GM21390 (cell line): ENCODE results near the gene PARP12.

ENCODE experiments used
- ATAC-seq: cut with Tn5 transposase; IDR thresholded peaks from one replicate; pipeline ENCODE4 v1.9.1; 2021; ENCODE audit not compliant: unreplicated experiment

The PARP12 gene

DNA sequence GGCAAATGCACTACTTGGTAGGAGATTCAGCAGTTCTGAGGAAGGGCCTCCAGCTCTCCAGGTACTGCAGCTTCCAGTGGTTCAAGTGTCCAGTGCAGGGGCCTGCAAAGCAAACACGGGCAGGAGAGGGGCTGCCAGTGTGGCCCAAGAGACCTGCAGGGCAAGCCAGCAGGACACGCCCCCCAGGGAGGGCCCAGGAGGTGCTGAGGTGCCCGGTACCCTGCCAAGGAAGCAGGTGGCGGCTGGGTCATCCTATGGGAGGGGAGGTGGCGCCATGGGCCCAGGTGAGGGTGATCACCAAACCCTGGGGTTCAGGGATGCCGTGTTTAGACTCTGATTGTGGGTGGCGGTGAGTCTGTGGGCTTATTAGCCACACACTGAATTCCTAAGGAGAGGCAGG, 45.7 kb downstream of the PARP12 start:
- ATAC-seq, result no peak

DNA sequence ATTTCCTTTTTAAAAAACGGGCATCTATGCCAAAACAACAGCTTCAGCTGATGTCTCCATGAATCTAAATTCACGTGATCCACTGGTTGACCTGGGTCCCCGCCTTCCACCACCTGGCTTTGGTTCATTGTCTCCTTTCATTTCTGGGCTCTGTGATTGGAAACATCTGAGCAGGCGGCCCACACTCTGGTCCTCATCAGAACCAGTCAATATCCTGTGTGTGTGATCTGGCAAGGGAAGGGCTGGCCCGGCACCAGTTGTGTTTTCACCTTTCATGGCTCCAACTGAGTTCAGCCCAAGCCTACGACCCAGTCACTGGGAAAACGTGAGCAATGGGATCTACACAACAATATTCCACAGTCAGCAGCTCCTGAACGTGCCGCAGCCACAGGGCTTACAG, 46.2 kb downstream of the PARP12 start:
- no peak for ATAC-seq

DNA sequence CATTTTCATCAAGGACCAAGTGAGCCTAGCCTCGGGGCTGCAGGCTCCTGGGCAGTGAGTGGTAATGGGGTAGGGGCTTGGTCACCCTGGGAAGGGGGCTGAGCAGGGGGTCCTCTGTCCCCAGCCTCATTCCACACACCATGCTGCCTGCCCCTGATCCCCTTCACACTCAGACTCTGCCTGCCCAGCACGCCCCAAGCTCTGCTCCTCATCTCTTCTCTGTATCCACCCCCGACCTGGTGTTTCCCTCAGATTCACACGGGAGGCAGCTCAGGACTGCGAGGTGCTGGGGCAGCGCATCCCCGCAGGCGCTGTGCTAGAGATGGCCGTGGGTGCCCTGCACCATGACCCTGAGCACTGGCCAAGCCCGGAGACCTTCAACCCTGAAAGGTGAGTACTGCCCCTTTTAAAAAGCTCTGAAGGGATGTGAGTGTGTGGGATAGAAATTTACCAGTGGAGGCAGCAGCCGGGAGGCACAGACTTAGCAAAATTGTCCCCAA, 47.2 kb downstream of the PARP12 start:
- no peak for ATAC-seq

DNA sequence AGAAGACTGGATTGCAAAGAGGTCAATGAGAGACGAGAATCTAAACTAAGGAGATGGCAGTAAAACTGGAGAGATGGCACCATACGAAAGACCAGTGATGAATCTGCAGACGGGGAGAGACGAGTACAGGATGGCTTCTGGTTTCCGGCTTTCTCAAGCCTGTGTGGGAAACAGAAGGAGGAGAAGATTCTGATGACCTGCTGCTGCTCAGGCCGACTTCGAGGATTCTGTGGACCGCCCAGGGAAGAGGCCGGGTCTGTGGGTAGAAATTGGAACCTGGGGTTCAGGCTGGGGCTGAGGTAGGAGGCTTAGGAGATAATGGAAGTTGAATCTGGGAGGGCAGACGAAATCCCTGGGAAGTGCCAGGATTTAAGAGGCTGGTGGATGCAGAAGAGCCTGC, 48.6 kb downstream of the PARP12 start:
- ATAC-seq, result no peak

DNA sequence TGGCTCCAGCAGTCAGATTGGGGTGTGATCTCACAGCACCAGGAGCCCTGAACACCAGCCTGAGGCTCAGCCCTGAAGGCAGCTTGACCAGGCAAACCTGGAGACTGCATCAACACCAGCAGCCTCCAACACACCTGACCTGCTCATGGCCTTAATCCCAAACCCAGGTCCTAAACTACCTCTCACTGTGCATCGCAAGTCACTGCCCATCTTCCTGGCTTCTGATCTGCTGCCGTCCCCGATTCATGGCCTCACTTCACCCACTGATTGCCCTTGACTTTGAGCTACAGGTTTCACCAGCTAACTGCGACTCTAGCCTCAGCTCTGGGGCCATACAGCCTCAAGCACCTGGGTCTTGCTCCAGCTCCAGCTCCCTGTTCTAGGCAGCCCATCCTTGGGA, 49.1 kb downstream of the PARP12 start:
- no peak for ATAC-seq

DNA sequence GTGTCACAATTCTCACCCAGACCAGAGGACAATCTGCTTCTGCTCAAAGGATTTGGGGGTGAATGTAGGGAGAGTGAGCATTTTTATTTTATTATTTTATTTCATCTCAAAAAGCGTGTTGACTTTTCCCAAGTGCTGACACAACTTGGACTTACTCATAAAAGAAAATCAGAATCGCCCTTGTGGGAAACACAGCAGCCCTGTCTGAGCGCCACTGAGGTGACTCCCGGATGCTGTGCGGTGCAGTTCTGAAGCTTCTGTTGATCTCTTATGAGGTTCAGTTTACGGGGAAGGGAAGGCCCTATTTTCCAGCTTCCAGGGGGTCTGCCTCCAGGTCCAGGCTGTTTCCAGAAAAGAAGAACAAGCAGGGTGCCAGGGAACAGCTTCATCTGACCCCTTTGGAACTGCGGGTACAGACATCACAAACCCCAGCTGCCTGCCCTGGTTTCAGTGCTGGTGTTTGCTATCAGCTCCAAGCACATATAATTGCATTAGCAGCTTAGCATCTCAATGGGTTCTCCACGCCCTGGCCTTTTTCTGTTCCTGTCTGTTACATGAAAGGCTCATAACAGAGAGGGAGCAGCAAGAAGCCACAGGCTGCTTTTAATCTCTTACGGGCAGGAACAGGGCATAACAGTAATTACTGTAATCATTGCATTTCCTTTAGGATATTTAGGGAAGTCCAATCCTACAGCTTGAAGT, 52.4 kb downstream of the PARP12 start:
- ATAC-seq, result no peak

DNA sequence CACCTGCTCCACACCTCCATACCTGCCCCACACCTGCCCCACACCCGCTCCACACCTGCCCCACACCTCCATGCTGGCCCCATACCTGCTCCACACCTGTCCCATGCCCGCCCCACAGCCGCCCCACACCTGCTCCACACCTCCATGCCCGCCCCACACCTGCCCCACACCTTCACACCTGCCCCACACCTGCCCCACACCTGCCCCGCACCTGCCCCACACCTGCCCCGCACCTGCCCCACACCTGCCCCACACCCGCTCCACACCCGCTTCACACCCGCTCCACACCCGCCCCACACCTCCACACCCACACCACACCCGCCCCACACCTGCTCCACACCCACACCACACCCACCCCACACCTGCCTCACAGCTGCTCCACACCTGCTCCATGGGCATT, 53.0 kb downstream of the PARP12 start:
- no peak for ATAC-seq

DNA sequence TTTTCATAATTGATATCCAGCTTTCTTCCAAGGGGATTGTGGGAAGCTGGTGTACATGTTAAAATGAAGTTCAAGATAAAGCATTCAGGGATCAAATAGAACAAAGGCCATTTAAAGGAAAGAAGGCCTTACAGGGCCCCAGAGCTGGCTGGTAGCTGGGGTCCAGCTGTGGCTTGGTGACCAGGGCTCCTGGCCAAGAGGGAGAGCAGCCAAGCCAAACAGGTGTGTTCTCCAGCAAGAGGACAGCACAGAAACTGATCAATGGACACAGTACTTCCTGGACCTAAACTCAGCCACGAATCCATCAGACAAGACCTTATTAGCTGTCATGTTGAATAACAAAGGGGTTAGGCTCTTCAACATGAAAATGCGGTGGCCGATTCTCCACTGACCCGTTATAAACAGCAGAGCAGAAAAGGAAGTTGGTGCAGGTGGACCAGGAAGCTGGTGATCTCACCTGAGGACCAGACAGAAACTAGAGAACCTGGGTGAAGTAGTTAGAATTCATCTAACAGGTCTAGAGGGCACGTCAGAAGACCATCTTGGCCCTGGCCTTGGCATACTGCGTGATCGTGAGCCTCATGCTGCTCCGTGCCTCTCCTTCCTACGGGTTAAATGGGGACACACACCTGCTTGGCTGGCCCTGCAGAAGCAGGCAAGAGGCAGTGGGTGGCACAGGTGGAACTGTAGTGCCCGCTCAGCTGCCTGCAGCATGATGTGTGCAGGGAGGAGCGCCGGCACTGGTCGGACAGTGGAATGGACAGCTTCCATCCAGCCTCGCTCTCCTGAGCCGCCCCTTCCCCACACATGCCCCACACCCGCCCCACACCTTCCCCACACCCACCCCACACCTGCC, 53.8 kb downstream of the PARP12 start:
- no peak for ATAC-seq

DNA sequence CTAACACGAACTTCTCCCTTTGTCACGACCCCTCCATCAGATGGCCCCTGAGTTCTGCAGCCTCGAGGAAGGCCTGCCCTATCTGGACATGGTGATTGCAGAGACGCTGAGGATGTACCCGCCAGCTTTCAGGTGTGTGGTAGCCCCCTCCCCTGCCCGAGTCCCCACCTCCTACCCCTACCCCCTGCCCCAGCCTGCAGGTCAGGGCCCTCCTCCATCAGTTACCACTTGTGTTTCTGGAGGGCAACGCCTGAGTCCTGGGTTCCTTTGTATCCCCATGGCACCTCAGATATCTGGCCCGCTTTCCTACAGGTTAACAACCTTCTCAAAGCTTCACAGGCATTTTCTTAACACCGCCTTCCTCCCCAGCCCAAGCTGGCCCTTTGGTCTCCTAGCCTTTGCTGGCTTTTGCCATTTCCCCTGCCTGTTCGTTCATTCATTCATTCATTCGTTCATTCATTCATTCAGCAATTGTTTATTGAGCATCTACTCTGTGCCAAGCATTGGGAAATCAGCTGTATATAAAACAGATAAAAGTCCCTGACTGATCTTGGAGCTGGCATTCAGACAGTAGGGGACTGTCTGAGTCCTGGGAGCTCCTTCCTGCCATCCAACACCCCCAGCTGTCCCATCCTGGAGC, 55.6 kb downstream of the PARP12 start:
- no peak for ATAC-seq

DNA sequence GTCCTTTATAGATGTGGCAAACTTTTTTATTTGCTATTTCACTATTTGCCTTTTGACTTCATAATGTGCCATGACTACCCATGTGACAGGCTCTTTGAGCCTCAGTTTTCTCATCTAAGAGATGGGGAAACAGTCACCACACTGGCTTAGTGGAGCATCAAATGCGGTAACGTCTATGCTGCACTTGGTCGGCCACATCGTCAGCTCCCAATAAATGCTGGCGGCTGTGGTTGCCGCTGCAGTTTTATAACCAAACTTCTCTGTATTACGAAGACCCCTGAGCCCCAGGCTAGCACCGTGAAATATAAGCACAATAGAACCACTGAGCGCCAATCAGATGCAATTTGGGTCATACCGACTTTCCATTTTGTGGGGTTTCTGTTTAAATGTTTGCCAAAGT, 56.2 kb downstream of the PARP12 start:
- ATAC-seq, result no peak

DNA sequence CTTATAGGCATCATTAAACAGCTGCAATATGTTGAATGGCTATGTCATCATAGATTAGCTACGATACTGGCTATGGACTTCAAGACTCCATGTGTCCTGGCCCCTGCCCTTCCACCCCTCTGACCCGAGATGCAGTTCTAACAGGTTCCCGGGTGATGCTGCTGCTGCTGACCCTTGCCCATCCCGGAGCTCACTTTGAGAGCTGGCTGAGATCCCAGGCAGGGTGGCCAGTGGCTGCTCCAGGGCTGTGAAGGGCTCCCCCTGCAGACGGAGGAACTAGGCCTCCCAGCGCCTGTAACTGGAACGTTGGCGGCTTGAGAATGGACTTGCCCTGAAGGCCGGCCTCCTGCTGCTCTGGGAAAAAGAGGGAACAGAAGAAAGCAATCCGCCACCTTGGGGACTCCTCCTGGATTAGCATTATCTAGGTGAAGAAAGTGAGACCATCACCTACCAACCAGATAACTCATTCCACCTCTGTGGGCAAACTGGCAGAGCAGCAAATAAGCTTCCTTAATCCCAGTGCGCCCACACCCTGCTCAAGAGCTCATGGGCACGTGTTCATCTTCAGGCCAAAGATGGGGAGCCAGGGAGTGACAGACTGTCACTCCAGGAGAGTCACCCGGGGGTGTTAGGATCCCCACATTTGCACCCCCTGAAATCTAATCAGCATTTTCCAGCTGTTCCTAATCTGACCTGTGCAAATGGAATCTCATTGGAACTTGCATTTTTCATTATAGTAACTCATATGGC, 56.8 kb downstream of the PARP12 start:
- ATAC-seq, result no peak

DNA sequence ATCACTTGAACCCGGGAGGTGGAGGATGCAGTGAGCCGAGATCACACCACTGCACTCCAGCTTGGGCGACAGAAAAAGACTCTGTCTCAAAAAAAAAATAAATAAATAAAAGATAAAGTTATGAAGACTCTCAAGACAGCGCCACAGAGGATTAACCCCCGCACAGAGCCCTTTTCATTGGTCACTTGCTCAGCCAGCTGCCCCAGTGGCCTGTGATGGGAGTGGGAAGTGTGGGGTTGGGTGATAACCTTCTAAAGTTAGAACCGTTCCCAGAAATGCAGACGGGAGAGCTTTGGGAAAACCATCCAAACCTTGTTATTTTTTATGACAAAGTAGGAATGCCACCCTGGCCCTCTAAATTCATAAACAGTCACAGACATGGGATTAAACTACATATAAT, 57.4 kb downstream of the PARP12 start:
- ATAC-seq, result no peak

DNA sequence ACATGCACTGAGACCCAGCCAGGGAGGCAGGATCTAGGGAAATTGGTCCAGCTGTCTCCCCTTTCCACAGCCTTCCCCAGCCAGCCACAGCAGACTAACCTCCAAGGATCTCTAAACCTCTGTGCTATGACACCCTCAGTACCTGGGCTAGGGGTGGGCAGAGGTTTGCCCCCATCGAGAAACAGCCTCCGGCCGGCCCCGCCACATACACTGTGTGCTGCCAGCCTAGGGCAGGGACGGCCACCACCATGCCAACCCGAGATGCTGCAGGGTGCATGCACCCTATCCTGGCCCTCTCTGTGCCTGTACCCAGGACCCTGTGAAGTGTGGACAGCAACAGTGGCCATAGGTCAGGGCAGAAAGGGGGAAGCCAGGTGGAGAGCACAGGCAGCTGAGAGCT, 58.1 kb downstream of the PARP12 start:
- no peak for ATAC-seq

DNA sequence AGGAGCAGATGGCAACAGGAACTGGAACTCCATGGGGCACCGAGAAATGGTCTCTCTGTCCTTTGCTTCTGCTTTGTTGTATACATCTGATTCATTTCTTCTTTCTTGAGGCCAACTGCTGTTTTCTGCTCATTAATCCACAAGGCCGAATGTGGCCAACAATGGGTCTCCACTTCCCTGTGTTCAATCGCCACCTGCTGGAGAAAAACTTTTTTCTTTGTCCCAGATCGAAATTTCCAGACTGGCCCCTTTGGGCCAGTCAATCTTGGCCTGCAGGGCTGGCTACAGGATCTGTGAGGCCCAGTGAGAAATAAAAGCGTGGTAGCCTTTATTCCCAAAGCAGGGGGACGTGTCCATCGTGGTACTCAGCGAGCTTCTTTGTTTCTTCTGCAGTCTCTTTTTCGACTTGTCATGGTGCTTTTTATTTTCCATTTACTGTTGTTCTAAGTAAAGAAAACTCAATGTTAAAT, 58.8 kb downstream of the PARP12 start:
- ATAC-seq, result no peak

DNA sequence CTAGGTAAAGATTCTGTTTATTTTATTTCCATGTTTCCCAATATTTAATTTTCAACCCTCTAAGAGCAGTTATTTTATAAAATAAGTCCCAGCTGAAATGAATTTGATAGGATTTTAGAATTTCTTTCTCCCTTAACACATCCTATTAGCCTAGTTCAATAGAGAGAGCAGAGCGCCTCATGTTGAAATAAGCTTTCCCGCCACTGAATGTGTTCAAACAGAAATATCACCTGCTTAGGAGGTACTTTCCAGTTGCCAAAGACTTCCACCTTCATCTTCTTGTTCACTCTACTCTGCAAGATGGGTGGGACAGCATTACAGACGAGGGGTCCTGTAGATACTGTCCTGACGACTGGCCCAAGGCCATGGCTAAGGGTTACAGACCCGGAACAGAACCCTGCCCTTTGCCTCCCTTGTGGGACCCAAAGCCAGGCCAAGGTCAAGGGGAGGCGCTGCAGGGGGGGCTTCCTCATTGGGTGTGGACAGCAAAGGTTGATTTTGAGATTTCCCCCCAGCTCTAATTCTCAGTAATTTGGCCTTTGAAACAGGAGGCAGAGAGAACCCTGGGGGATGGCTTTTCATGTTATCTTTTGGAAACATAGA, 62.0 kb downstream of the PARP12 start:
- ATAC-seq, result no peak

DNA sequence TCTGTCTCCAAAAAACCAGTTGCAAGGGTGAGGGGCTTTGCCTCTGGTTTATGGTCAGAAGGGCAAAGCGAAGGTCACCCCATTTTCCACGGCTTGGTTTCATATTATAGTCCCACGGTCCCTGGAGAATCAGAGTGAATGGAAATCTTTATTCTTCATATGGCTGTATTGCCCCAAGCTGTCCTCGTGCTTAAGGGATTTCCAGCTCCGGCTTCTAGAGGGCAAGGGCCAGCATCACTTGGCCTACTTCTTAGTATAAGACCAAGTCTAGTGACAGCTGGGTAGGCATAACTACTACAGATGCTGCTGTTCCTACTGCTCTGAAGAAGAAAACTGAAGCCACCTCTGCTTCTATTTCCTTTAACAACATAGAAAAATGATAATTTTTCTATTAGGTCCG, 63.2 kb downstream of the PARP12 start:
- ATAC-seq, result no peak

DNA sequence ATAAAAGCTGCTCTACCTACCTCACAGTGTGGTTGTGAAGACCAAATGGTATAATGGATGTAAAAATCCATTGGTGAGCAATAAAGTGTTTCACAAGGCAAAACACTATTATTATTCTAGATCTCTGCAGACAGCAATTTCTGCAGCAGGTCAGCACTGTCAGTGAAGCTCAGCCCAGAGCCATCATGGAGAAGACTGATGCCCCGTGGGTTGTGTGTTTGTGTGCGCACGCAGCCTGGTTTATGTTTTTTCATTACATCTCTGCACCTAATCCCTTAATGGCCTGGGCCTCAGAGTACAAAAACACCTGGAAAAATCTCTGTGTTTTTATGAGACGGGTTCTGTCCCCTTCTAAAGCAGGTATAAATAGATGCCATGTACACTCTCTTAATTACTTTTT, 64.2 kb downstream of the PARP12 start:
- ATAC-seq, result no peak

DNA sequence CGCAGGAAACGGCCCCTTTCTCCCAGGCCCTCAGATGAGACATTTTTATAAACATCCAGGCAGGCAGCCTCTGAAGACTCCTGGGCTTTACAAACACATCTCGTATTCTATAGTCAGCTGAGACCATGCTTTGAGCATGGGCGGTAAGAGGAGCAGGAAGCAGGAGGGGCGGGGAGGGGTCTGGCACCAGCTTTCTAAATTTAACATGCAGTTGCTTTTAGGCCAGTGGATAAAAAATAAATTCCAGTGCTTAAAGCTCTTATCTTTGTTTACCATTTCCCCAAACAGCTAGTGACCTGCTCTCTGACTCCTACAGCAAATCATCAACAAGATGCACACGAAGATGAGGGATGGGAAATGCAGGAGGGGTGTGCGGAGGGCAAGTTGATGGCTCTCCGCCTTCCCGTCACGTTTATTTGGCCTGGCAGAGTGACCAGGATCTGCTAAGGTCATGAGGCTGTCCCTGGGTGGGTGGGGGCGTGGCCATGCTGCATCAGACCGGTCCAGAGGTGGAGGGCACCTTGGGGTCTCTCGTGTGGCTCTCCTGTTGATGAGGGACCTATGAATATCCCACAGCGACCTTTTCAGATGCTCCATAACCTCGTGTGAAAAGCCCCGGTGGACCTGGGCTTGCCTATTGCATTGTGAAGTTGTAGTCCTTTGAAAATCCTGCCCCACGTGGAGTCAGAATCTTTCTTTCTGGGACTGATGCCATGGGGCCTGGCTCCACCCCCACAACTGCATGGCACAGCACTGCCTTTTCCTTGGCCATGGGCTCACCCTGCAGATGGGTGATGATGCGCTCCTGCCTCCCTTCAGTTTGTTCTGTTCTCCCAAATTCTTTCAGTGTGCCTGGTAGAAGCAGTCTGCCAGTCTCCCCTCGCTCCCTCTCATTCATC, 67.5 kb downstream of the PARP12 start:
- ATAC-seq, result no peak

DNA sequence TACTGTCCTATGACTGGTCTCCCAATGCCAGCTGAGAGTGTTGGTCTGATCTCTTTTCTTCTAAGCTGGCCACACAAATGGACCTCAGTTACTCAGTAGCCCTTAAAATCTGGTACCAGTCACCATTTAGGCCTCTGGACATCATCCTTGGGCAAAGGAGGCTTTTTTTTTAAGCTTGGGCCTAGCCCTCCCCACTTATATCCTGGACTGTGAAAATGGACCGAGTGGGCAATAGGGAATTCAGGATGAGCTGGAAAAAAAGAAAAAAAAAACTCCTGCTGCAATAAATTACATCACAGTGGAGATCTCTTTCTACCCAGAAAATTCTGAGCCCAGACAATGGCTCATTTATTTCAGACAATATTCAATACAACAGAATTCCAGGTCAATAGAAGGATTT, 68.4 kb downstream of the PARP12 start:
- ATAC-seq, result no peak

DNA sequence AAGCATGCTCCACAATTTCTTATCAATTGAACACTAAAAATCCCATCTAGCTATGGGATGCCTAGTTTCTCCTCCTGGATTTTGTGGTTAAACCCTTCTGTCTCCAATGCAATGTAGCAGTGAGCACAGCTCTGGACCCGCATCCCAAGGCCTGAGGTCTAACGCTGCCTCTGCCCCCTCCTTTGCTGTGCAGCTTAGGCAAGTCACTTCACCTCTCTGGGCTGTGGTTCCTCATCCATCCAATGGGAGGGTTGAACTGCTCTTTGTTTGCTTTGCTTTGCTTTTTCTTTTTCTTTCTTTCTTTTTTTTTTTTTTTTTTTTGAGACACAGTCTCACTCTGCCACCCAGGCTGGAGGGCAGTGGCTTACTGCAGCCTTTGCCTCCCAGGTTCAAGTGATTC, 69.2 kb downstream of the PARP12 start:
- no peak for ATAC-seq
